Vagina (tissue), 2 donors: ENCODE measurements around the gene SLC25A46. TPM values are rescaled to one million over a fixed set of nuclear protein-coding genes. Genes with fewer than 3 reads are reported as not detected.
"Not testable (repeated sequence)": the region's sequence is repeated elsewhere in the genome, so short reads cannot be mapped to it uniquely, and the experiment has no call there.

Experiments used
- DNase-seq, 2 donors: peaks; one replicate each; pipeline ENCODE4 v3.0.0-alpha.2; 2017; ENCODE audit errors: extremely low spot score in 2 of 2
- H3K27ac ChIP-seq: fragments of 200-600 bp; sonication (generic); one replicate; pipeline ENCODE4 v1.5.1; 2019
- H3K27me3 ChIP-seq: fragments of 200-600 bp; sonication (generic); one replicate; pipeline ENCODE4 v1.5.1; 2019
- H3K36me3 ChIP-seq, 2 donors: fragments of 200-600 bp; sonication (generic); one replicate each; pipeline ENCODE4 v1.5.1; 2017 to 2019
- H3K4me1 ChIP-seq: fragments of 200-600 bp; sonication (generic); one replicate; pipeline ENCODE4 v1.5.1; 2019
- H3K4me3 ChIP-seq, 2 donors: fragments of 200-600 bp; sonication (generic); 1 replicate in 1 of 2; 2 replicates in 1 of 2; pipeline ENCODE4 v1.5.1; 2016 to 2019
- H3K9me3 ChIP-seq: fragments of 200-600 bp; sonication (generic); one replicate; pipeline ENCODE4 v1.5.1; 2019
- CTCF ChIP-seq, 3 experiments: fragments of 450-650 bp in 2 of 3; fragments of 200-600 bp in 1 of 3; sonication (generic) in 1 of 3; IDR thresholded peaks; one replicate each; pipeline ENCODE4 v1.5.1; 2017 to 2019; ENCODE audit warnings: antibody characterized with exemption in 3 of 3, mild to moderate bottlenecking in 2 of 3, moderate library complexity in 2 of 3
- POLR2A ChIP-seq, 2 donors: fragments of 450-650 bp; IDR thresholded peaks; one replicate each; pipeline ENCODE4 v1.6.1; 2017; ENCODE audit warnings: antibody characterized with exemption in 2 of 2, mild to moderate bottlenecking in 2 of 2, moderate library complexity in 2 of 2
- POLR2AphosphoS5 ChIP-seq, 2 donors: sonication (generic); formaldehyde crosslinking; IDR thresholded peaks; one replicate each; pipeline ENCODE4 v1.9.0; 2017; ENCODE audit warnings: antibody characterized with exemption in 2 of 2, mild to moderate bottlenecking in 2 of 2, low read depth in 1 of 2; ENCODE audit not compliant: insufficient read depth in 1 of 2
- intact Hi-C: fragments of 100-400 bp; cut with DNase I; formaldehyde crosslinking; loops from one replicate; pipeline ENCODE4 v1.15.1; 2023
- total RNA-seq: library from RNA; depleted of rRNA; stranded (reverse); fragments of >200 nt; gene quantifications from one replicate; pipeline ENCODE4 v1.2.3, GENCODE V29; 2016

Gene SLC25A46
- total RNA-seq, 1 donor from 2014 or later: 44.9 TPM

- H3K9me3 ChIP-seq: no peaks in the 10 kb centered on the region
- TF ChIP-seq CTCF (IDR thresholded peaks at IDR 0.05) (no peak), POLR2A (IDR thresholded peaks at IDR 0.05) (no peak), POLR2AphosphoS5 (IDR thresholded peaks at IDR 0.05; ENCODE audit: insufficient read depth in 1 of 2, low read depth in 1 of 2) (no peak)
Observed at GRCh38 chr5:110770286-110770685, 31.5 kb downstream of the SLC25A46 start.

GRCh38 chr5:110784901-110785300 lies 46.1 kb downstream of the SLC25A46 start:
- Histone ChIP-seq H3K27me3 (no peaks in the 10 kb centered on the region), H3K4me3 (no peak overlapping the region), H3K27ac (no peak overlapping the region), H3K9me3 (no peaks in the 10 kb centered on the region), H3K36me3 (no peaks in the 10 kb centered on the region), H3K4me1 (no peaks in the 10 kb centered on the region)
- TF ChIP-seq POLR2A (IDR thresholded peaks at IDR 0.05) (no peak), CTCF (IDR thresholded peaks at IDR 0.05) (no peak), POLR2AphosphoS5 (IDR thresholded peaks at IDR 0.05; ENCODE audit: insufficient read depth in 1 of 2, low read depth in 1 of 2) (no peak)
- intact Hi-C loops: no loop called here
- no peak for DNase-seq

More at GRCh38 chr5:110770286-110770685, 31.5 kb downstream of the SLC25A46 start:
- no peak overlapping the region for H3K27ac ChIP-seq
- H3K36me3 ChIP-seq: no peaks in the 10 kb centered on the region
- H3K4me3 ChIP-seq: no peak overlapping the region
- H3K27me3 ChIP-seq: no peaks in the 10 kb centered on the region
- intact Hi-C loops: no loop called here
- H3K4me1 ChIP-seq: no peaks in the 10 kb centered on the region
- DNase-seq: no peak

- Histone ChIP-seq H3K4me3 (no peak overlapping the region), H3K4me1 (no peaks in the 10 kb centered on the region), H3K9me3 (no peaks in the 10 kb centered on the region), H3K36me3 (no peaks in the 10 kb centered on the region), H3K27ac (no peak overlapping the region), H3K27me3 (no peaks in the 10 kb centered on the region)
- intact Hi-C loops: no loop called here
- DNase-seq: no peak
- no peak for TF ChIP-seq CTCF (IDR thresholded peaks at IDR 0.05)
- no peak for TF ChIP-seq POLR2AphosphoS5 (IDR thresholded peaks at IDR 0.05; ENCODE audit: insufficient read depth in 1 of 2, low read depth in 1 of 2)
- TF ChIP-seq POLR2A (IDR thresholded peaks at IDR 0.05): no peak
Observed at GRCh38 chr5:110785356-110785755, 46.5 kb downstream of the SLC25A46 start.

- DNase-seq, intact Hi-C loops, H3K9me3 ChIP-seq, H3K36me3 ChIP-seq, H3K27ac ChIP-seq, H3K27me3 ChIP-seq, H3K4me1 ChIP-seq, H3K4me3 ChIP-seq: not testable (repeated sequence)
Observed at GRCh38 chr5:110788006-110788405, 49.2 kb downstream of the SLC25A46 start.

GRCh38 chr5:110790673-110791072 lies 51.9 kb downstream of the SLC25A46 start:
- no peak for DNase-seq
- Histone ChIP-seq H3K36me3 (no peaks in the 10 kb centered on the region), H3K27me3 (no peaks in the 10 kb centered on the region), H3K4me3 (no peak overlapping the region), H3K4me1 (no peaks in the 10 kb centered on the region), H3K9me3 (no peaks in the 10 kb centered on the region), H3K27ac (no peak overlapping the region)
- TF ChIP-seq POLR2A (IDR thresholded peaks at IDR 0.05) (no peak), CTCF (IDR thresholded peaks at IDR 0.05) (no peak), POLR2AphosphoS5 (IDR thresholded peaks at IDR 0.05; ENCODE audit: insufficient read depth in 1 of 2, low read depth in 1 of 2) (no peak)
- intact Hi-C loops: no loop called here

GRCh38 chr5:110802998-110803397 lies 64.2 kb downstream of the SLC25A46 start:
- no peaks in the 10 kb centered on the region for H3K9me3 ChIP-seq
- H3K27me3 ChIP-seq: no peaks in the 10 kb centered on the region
- TF ChIP-seq POLR2A (IDR thresholded peaks at IDR 0.05): no peak
- no peak for TF ChIP-seq POLR2AphosphoS5 (IDR thresholded peaks at IDR 0.05; ENCODE audit: insufficient read depth in 1 of 2, low read depth in 1 of 2)
- TF ChIP-seq CTCF (IDR thresholded peaks at IDR 0.05): no peak
- no peak overlapping the region for H3K4me3 ChIP-seq
- H3K4me1 ChIP-seq: no peaks in the 10 kb centered on the region
- DNase-seq: no peak
- H3K36me3 ChIP-seq: no peaks in the 10 kb centered on the region
- no peak overlapping the region for H3K27ac ChIP-seq
- intact Hi-C loops: no loop called here
